ENCODE results near the gene BACH2.

BACH2 gene

GRCh38 chr6:89956182-89956581, 340.5 kb downstream of the BACH2 start:
- DNase-seq, result no peak

- DNase-seq, result no peak
Measured at GRCh38 chr6:89955364-89955763, 341.3 kb downstream of the BACH2 start.

GRCh38 chr6:89954721-89955148, 341.9 kb downstream of the BACH2 start:
- DNase-seq, result no peak

- DNase-seq, result peak; percentile 67 to 76
Measured at GRCh38 chr6:89952686-89953085, 344.0 kb downstream of the BACH2 start.

GRCh38 chr6:89952105-89952671, 344.5 kb downstream of the BACH2 start:
- DNase-seq, result peak in 1 of 2 donors; percentile 5

GRCh38 chr6:89951574-89952104, 345.0 kb downstream of the BACH2 start:
- no peak for DNase-seq

GRCh38 chr6:89950879-89951391, 345.7 kb downstream of the BACH2 start:
- no peak for DNase-seq

- DNase-seq, result no peak
Measured at GRCh38 chr6:89950446-89950845, 346.2 kb downstream of the BACH2 start.

- DNase-seq, result no peak
Measured at GRCh38 chr6:89948876-89949275, 347.8 kb downstream of the BACH2 start.

GRCh38 chr6:89944826-89945407, 351.7 kb downstream of the BACH2 start:
- peak in 1 of 2 donors; percentile 50 for DNase-seq

- DNase-seq, result no peak
Measured at GRCh38 chr6:89944181-89944755, 352.4 kb downstream of the BACH2 start.

GRCh38 chr6:89942601-89943000, 354.0 kb downstream of the BACH2 start:
- DNase-seq, result no peak

- no peak for DNase-seq
Measured at GRCh38 chr6:89941763-89942497, 354.7 kb downstream of the BACH2 start.

- DNase-seq, result no peak
Measured at GRCh38 chr6:89941031-89941762, 355.4 kb downstream of the BACH2 start.

- peak; percentile 79 to 80 for DNase-seq
Measured at GRCh38 chr6:89940225-89941027, 356.2 kb downstream of the BACH2 start.

GRCh38 chr6:89939144-89939543, 357.5 kb downstream of the BACH2 start:
- DNase-seq, result no peak

GRCh38 chr6:89938014-89938413, 358.6 kb downstream of the BACH2 start:
- DNase-seq, result no peak

GRCh38 chr6:89936177-89936576, 360.5 kb downstream of the BACH2 start:
- DNase-seq, result no peak

- no peak for DNase-seq
Measured at GRCh38 chr6:89934685-89935366, 361.8 kb downstream of the BACH2 start.

- no peak for DNase-seq
Measured at GRCh38 chr6:89932245-89932802, 364.3 kb downstream of the BACH2 start.

- no peak for DNase-seq
Measured at GRCh38 chr6:89930789-89931188, 365.9 kb downstream of the BACH2 start.
